H1 (cell line): ENCODE results near the gene TK1. TPM values are rescaled to one million over a fixed set of nuclear protein-coding genes. Genes with fewer than 3 reads are reported as not detected.

Experiments
- CTCF ChIA-PET: fragments of 300-600 bp; sonication (Branson Sonifier 250); formaldehyde crosslinking; loops from one replicate; lab custom pipeline; 2021; ENCODE audit not compliant: partially characterized antibody; lab: Charles Lee
- POLR2A ChIA-PET: fragments of 300-600 bp; sonication (Branson Sonifier 250); formaldehyde crosslinking; loops from one replicate; lab custom pipeline; 2021; ENCODE audit warnings: inconsistent platforms; ENCODE audit not compliant: partially characterized antibody; lab: Charles Lee
- DNase-seq, 2 experiments: peaks; one replicate each; pipeline versions ENCODE4 v3.0.0 to v3.0.0-alpha.2; 2010 to 2022; ENCODE audit warnings: low spot score in 2 of 2, low read depth in 1 of 2, mixed read lengths in 1 of 2
- FAIRE-seq: peaks from 2 replicates; lab custom pipeline; 2011; peaks lifted over from hg19 to GRCh38; lab: Jason Lieb, UNC
- H2AFZ ChIP-seq: 2 replicates; pipeline ENCODE4 v1.8.1; 2012; ENCODE audit warnings: low read length, inconsistent platforms
- H2AK5ac ChIP-seq: 2 replicates; pipeline ENCODE4 v1.6.1; 2013; ENCODE audit warnings: low read depth, low read length
- H2BK120ac ChIP-seq: replicated peaks from 2 replicates; pipeline ENCODE3; 2013; ENCODE audit warnings: low read depth, low read length, inconsistent platforms
- H2BK12ac ChIP-seq: 2 replicates; pipeline ENCODE4 v1.6.1; 2013; ENCODE audit warnings: low read depth, low read length
- H2BK15ac ChIP-seq: 2 replicates; pipeline ENCODE4 v1.6.1; 2013; ENCODE audit warnings: low read length
- H2BK20ac ChIP-seq: 2 replicates; pipeline ENCODE4 v1.6.1; 2013; ENCODE audit warnings: low read length
- H2BK5ac ChIP-seq: 2 replicates; pipeline ENCODE4 v1.6.1; 2013; ENCODE audit warnings: low read depth, low read length
- H3K14ac ChIP-seq: 2 replicates; pipeline ENCODE4 v1.6.1; 2013; ENCODE audit warnings: inconsistent platforms; ENCODE audit not compliant: insufficient read length
- H3K18ac ChIP-seq: 2 replicates; pipeline ENCODE4 v1.6.1; 2013; ENCODE audit warnings: low read length; ENCODE audit errors: extremely low read depth
- H3K23ac ChIP-seq: 2 replicates; pipeline ENCODE4 v1.6.1; 2013; ENCODE audit warnings: inconsistent platforms; ENCODE audit not compliant: insufficient read length
- H3K23me2 ChIP-seq: 2 replicates; pipeline ENCODE4 v1.6.1; 2013; ENCODE audit warnings: low read depth, low read length
- H3K27ac ChIP-seq: 2 replicates; pipeline ENCODE4 v1.6.1; 2011; ENCODE audit warnings: low read depth, low read length, inconsistent platforms
- H3K27me3 ChIP-seq, 4 experiments: replicated peaks in 1 of 4; 1 replicate in 1 of 4; 2 replicates in 3 of 4; pipeline versions ENCODE4 v1.6.1 to v1.8.1; 2011 to 2013; ENCODE audit warnings: low read length in 3 of 4, mild to moderate bottlenecking in 3 of 4, inconsistent platforms in 2 of 4, mixed read lengths in 2 of 4, moderate library complexity in 1 of 4; ENCODE audit not compliant: control insufficient read depth in 3 of 4, insufficient read depth in 3 of 4; ENCODE audit errors: extremely low read depth in 1 of 4
- H3K36me3 ChIP-seq, 4 experiments: 2 replicates each; pipeline versions ENCODE4 v1.6.1 to v1.8.1; 2011 to 2013; ENCODE audit warnings: mild to moderate bottlenecking in 4 of 4, low read length in 3 of 4, moderate library complexity in 2 of 4, control low read depth in 1 of 4, inconsistent platforms in 1 of 4; ENCODE audit not compliant: insufficient read depth in 4 of 4, control insufficient read depth in 2 of 4
- H3K4ac ChIP-seq: replicated peaks from 2 replicates; pipeline ENCODE3; 2013; ENCODE audit warnings: low read length, low read depth, mixed read lengths, inconsistent platforms; ENCODE audit not compliant: insufficient read length
- H3K4me1 ChIP-seq, 4 experiments: replicated peaks in 1 of 4; 1 replicate in 1 of 4; 2 replicates in 3 of 4; pipeline versions ENCODE4 v1.6.1 to v1.8.1; 2011 to 2013; ENCODE audit warnings: low read length in 3 of 4, inconsistent platforms in 2 of 4, mixed read lengths in 1 of 4; ENCODE audit not compliant: insufficient read depth in 4 of 4, control insufficient read depth in 3 of 4
- H3K4me2 ChIP-seq, 2 experiments: 2 replicates each; pipeline versions ENCODE4 v1.6.1 to v1.8.1; 2011 to 2013; ENCODE audit warnings: low read depth in 2 of 2, low read length in 2 of 2, control low read depth in 1 of 2, inconsistent platforms in 1 of 2, mild to moderate bottlenecking in 1 of 2; ENCODE audit not compliant: insufficient read depth in 1 of 2
- H3K4me3 ChIP-seq, 4 experiments: fragments of 200-600, 300-600 bp in 1 of 4; sonication (generic), shearing (Covaris generic), sonication (Bioruptor Twin) in 1 of 4; 2 replicates each; pipeline versions ENCODE4 v1.5.1 to v1.8.1; 2011 to 2016; ENCODE audit warnings: low read length in 4 of 4, low read depth in 3 of 4, control low read depth in 2 of 4, inconsistent platforms in 2 of 4, mild to moderate bottlenecking in 2 of 4, mixed read lengths in 1 of 4, moderate library complexity in 1 of 4; ENCODE audit not compliant: insufficient read depth in 2 of 4; ENCODE audit errors: extremely low read depth in 1 of 4
- H3K56ac ChIP-seq: replicated peaks from 2 replicates; pipeline ENCODE3; 2013; ENCODE audit warnings: low read depth, mild to moderate bottlenecking, mixed read lengths, low read length, inconsistent platforms; ENCODE audit not compliant: insufficient read length
- H3K79me1 ChIP-seq: 2 replicates; pipeline ENCODE4 v1.6.1; 2013; ENCODE audit warnings: low read depth, low read length, control low read depth
- H3K79me2 ChIP-seq, 2 experiments: 2 replicates each; pipeline versions ENCODE4 v1.6.1 to v1.8.1; 2012 to 2013; ENCODE audit warnings: low read length in 2 of 2, mild to moderate bottlenecking in 2 of 2, inconsistent platforms in 1 of 2; ENCODE audit not compliant: insufficient read depth in 2 of 2, control insufficient read depth in 1 of 2
- H3K9ac ChIP-seq, 4 experiments: replicated peaks in 1 of 4; 1 replicate in 1 of 4; 2 replicates in 3 of 4; pipeline versions ENCODE4 v1.6.1 to v1.8.1; 2011 to 2013; ENCODE audit warnings: low read depth in 3 of 4, low read length in 3 of 4, control low read depth in 2 of 4, mild to moderate bottlenecking in 2 of 4, moderate library complexity in 2 of 4, inconsistent platforms in 1 of 4; ENCODE audit errors: extremely low read depth in 1 of 4
- H3K9me3 ChIP-seq, 2 experiments: 2 replicates each; pipeline versions ENCODE4 v1.6.1 to v1.8.1; 2012 to 2013; ENCODE audit warnings: mild to moderate bottlenecking in 2 of 2, moderate library complexity in 2 of 2, control low read depth in 1 of 2, inconsistent platforms in 1 of 2, low read depth in 1 of 2, low read length in 1 of 2, mixed read lengths in 1 of 2; ENCODE audit not compliant: insufficient read depth in 2 of 2
- H4K20me1 ChIP-seq, 2 experiments: replicated peaks in 1 of 2; 2 replicates each; pipeline versions ENCODE3 to v1.8.1; 2011 to 2013; ENCODE audit warnings: inconsistent platforms in 2 of 2, low read length in 2 of 2, mild to moderate bottlenecking in 1 of 2; ENCODE audit not compliant: insufficient read depth in 2 of 2, control insufficient read depth in 1 of 2
- H4K5ac ChIP-seq: 2 replicates; pipeline ENCODE4 v1.6.1; 2013; ENCODE audit warnings: low read length, low read depth, mixed read lengths, inconsistent platforms; ENCODE audit not compliant: insufficient read length
- H4K8ac ChIP-seq: 2 replicates; pipeline ENCODE4 v1.8.0; 2013; ENCODE audit warnings: mild to moderate bottlenecking, moderate library complexity, low read length, inconsistent platforms; ENCODE audit not compliant: insufficient read depth; ENCODE audit errors: extremely low read depth
- H4K91ac ChIP-seq: replicated peaks from 2 replicates; pipeline ENCODE3; 2013; ENCODE audit warnings: low read length, mixed read lengths, inconsistent platforms; ENCODE audit not compliant: insufficient read length
- EGR1 ChIP-seq: IDR thresholded peaks from 2 replicates; pipeline ENCODE4 v1.6.1; 2011; ENCODE audit warnings: low read depth, low read length, borderline replicate concordance
- EZH2 ChIP-seq: fragments of 200-600 bp; sonication (generic); IDR thresholded peaks from 2 replicates; pipeline ENCODE4 v1.7.1; 2012; ENCODE audit warnings: low read depth, mild to moderate bottlenecking, moderate library complexity, low read length, inconsistent platforms; ENCODE audit not compliant: severe bottlenecking
- POU5F1 ChIP-seq: IDR thresholded peaks from 2 replicates; pipeline ENCODE4 v1.6.1; 2011; ENCODE audit warnings: low read depth, mild to moderate bottlenecking, low read length, moderate library complexity
- SIN3A ChIP-seq, 2 experiments: IDR thresholded peaks in 1 of 2; conservative IDR thresholded peaks in 1 of 2; 2 replicates each; pipeline ENCODE4 v1.6.1; 2011 to 2012; ENCODE audit warnings: low read length in 2 of 2, improper control_type of control experiment in 1 of 2, low read depth in 1 of 2, mild to moderate bottlenecking in 1 of 2
- SP4 ChIP-seq: IDR thresholded peaks from 2 replicates; pipeline ENCODE4 v1.6.1; 2012; ENCODE audit warnings: low read length, inconsistent platforms
- WGBS, 2 experiments: shearing (Covaris generic) in 1 of 2; methylation state at CpG; one replicate each; pipeline versions ENCODE4 v1.1.6 to v1.1.7; 2013 to 2015; ENCODE audit warnings: low lambda C conversion rate in 2 of 2, mixed read lengths in 2 of 2, inconsistent platforms in 1 of 2, low coverage in 1 of 2, missing lambda C conversion rate in 1 of 2; ENCODE audit not compliant: insufficient replicate concordance in 2 of 2, insufficient coverage in 1 of 2, insufficient read length in 1 of 2; ENCODE audit errors: extremely low coverage in 1 of 2, missing lambda C conversion rate in 1 of 2; 5-methylcytosine and 5-hydroxymethylcytosine counted together
- polyA plus RNA-seq, 7 experiments: library from polyadenylated mRNA; depleted of rRNA in 3 of 7; stranded (reverse) in 5 of 7; unstranded in 2 of 7; fragments of >200 nt in 5 of 7; fragments of 200-250 nt in 2 of 7; gene quantifications; 1 replicate in 5 of 7; 2 replicates in 1 of 7; 4 replicates in 1 of 7; pipeline versions ENCODE4 v1.2.1 to v1.2.3, GENCODE V29; 2011 to 2013; ENCODE audit warnings: missing spikeins in 2 of 7, mixed read lengths in 2 of 7
- total RNA-seq: library from RNA; stranded (reverse); fragmentation: NEBNext Ultra II Directional; extraction: Animal tissue kit (Norgen Biotek cat#: 25700); gene quantifications from 2 replicates; pipeline ENCODE4 v1.2.1, GENCODE V29; 2021

Gene TK1
- total and polyA plus RNA-seq, 2 of the 8 experiments (the other 6 are each of a cell fraction or from before 2014, with no cell fraction given) = 66.9 to 147 TPM

DNA sequence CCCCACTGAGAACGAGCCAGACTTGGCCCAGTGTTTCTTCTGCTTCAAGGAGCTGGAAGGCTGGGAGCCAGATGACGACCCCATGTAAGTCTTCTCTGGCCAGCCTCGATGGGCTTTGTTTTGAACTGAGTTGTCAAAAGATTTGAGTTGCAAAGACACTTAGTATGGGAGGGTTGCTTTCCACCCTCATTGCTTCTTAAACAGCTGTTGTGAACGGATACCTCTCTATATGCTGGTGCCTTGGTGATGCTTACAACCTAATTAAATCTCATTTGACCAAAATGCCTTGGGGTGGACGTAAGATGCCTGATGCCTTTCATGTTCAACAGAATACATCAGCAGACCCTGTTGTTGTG is 27.8 kb upstream of the TK1 start:
- no peak for FAIRE-seq

More for the DNA sequence above, 27.8 kb upstream of the TK1 start:
- 0 out of 2 replicates have a peak overlapping the region, but pooled peaks have one; percentile 86 for H2BK20ac ChIP-seq
- peak overlapping the region; percentile 85 to 94 (median 90) for H3K4me3 ChIP-seq
- H2AK5ac ChIP-seq = peak overlapping the region; percentile 90; the same call in 1 of the 2 replicates
- 25% methylated on average over 5 of the region's 5 CpGs; no CpG with 5 or more reads in 1 of the 2 experiments for WGBS, 2 experiments
- H3K79me1 ChIP-seq = peaks cover 5% of the 10 kb centered on the region
- peak overlapping the region; percentile 96 to 99 for H3K4me2 ChIP-seq
- no peak overlapping the region for H3K14ac ChIP-seq
- H3K79me2 ChIP-seq = peaks cover 6 to 24% of the 10 kb centered on the region in 2 experiments
- H4K8ac ChIP-seq = 0 out of 2 replicates have a peak overlapping the region, but pooled peaks have one; percentile 69
- ChIA-PET CTCF (interaction anchor here (0.9 to 1.2 kb wide), 2 partner anchors 27 to 28 kb away, joined by 3 read pairs; partner anchors contain the start of genes AFMID and TK1), POLR2A (interaction anchor here (0.8 to 3.3 kb wide), 8 partner anchors 10 to 101 kb away, joined by 3 to 30 read pairs (median 4); partner anchors contain the start of genes AFMID and TK1)
- peaks cover 4% of the 10 kb centered on the region; the same call in 1 of the 2 replicates for H3K23me2 ChIP-seq
- H2BK15ac ChIP-seq = 0 out of 2 replicates have a peak overlapping the region, but pooled peaks have one; percentile 16
- H4K20me1 ChIP-seq = peaks cover 2 to 3% of the 10 kb centered on the region in 2 experiments
- H3K23ac ChIP-seq = no peak overlapping the region
- H3K4ac ChIP-seq = peak overlapping the region; percentile 99
- peaks cover 0 to 8% (median 4%) of the 10 kb centered on the region in 4 experiments; a peak in 4 of 7 replicates for H3K4me1 ChIP-seq
- H3K56ac ChIP-seq = peak overlapping the region; percentile 74
- H3K27ac ChIP-seq = no peak overlapping the region
- no peaks in the 10 kb centered on the region for H3K9me3 ChIP-seq
- no peak overlapping the region for H2BK120ac ChIP-seq
- peak overlapping the region; percentile 12; the same call in 1 of the 2 replicates for H2BK5ac ChIP-seq
- H4K5ac ChIP-seq = peak overlapping the region; percentile 47
- no peak overlapping the region for H2BK12ac ChIP-seq
- peak overlapping the region; percentile 68 to 88 (median 74) for H3K9ac ChIP-seq
- DNase-seq = no peak
- H3K27me3 ChIP-seq = no peaks in the 10 kb centered on the region
- H4K91ac ChIP-seq = peak overlapping the region; percentile 65
- no peak overlapping the region for H2AFZ ChIP-seq
- H3K18ac ChIP-seq = no peak overlapping the region; the same call in 1 of the 2 replicates
- H3K36me3 ChIP-seq = peaks cover 2 to 22% (median 11%) of the 10 kb centered on the region in 4 experiments; a peak in 7 of 8 replicates
- TF ChIP-seq EZH2 (no peak), SP4 (no peak), SIN3A (conservative IDR thresholded peaks at IDR 0.05 in 1 of 2, IDR thresholded peaks at IDR 0.05 in 1 of 2; ENCODE audit: low read depth in 1 of 2, low read length in 2 of 2) (no peak), EGR1 (no peak), POU5F1 (no peak)
